HG03571 (cell line): ENCODE data around the gene POLR3K.
"Not testable (repeated sequence)": the region's sequence is repeated elsewhere in the genome, so short reads cannot be mapped to it uniquely, and the experiment has no call there.

Experiments
- ATAC-seq: cut with Tn5 transposase; IDR thresholded peaks from one replicate; pipeline ENCODE4 v1.9.1; 2021; ENCODE audit not compliant: unreplicated experiment

POLR3K gene

GRCh38 chr16:24151-24550 is 29.3 kb downstream of the POLR3K start:
- not testable (repeated sequence) for ATAC-seq

GRCh38 chr16:20886-21285 is 32.5 kb downstream of the POLR3K start:
- not testable (repeated sequence) for ATAC-seq

GRCh38 chr16:17062-17765 is 36.2 kb downstream of the POLR3K start:
- not testable (repeated sequence) for ATAC-seq

GRCh38 chr16:10772-11171 is 42.6 kb downstream of the POLR3K start:
- ATAC-seq = not testable (repeated sequence)

- ATAC-seq = no peak
Measured at GRCh38 chr16:9903-10665, 43.3 kb downstream of the POLR3K start.
